Right lobe of liver (tissue), 6 donors: ENCODE data around the gene PNPLA7. TPM values are rescaled to one million over a fixed set of nuclear protein-coding genes. Genes with fewer than 3 reads are reported as not detected.

Experiments used
- ATAC-seq, 4 donors: fragments of 200-7000 bp; cut with Tn5 transposase; one replicate each; pipeline ENCODE4 v1.9.1; 2020; ENCODE audit warnings: mild to moderate bottlenecking in 4 of 4, moderate library complexity in 4 of 4
- DNase-seq, 3 donors: peaks; one replicate each; pipeline ENCODE4 v3.0.0-alpha.2; 2020
- H3K27ac ChIP-seq, 3 donors: fragments of 200-600 bp; one replicate each; pipeline ENCODE4 v1.8.0; 2022
- H3K27me3 ChIP-seq, 2 donors: fragments of 200-600 bp; one replicate each; pipeline ENCODE4 v1.8.0; 2022
- H3K36me3 ChIP-seq, 4 donors: fragments of 200-600 bp; sonication (generic) in 1 of 4; one replicate each; pipeline versions ENCODE4 v1.5.1 to v1.8.0; 2017 to 2022; ENCODE audit warnings: control low read depth in 1 of 4
- H3K4me1 ChIP-seq, 4 donors: fragments of 200-600 bp; sonication (generic) in 1 of 4; one replicate each; pipeline versions ENCODE4 v1.5.1 to v1.8.0; 2017 to 2022; ENCODE audit warnings: control low read depth in 1 of 4
- H3K4me3 ChIP-seq, 3 donors: fragments of 200-600 bp; one replicate each; pipeline ENCODE4 v1.8.0; 2022
- H3K9me3 ChIP-seq, 4 donors: fragments of 200-600 bp; sonication (generic) in 1 of 4; one replicate each; pipeline versions ENCODE4 v1.5.1 to v1.8.0; 2017 to 2022; ENCODE audit warnings: control low read depth in 1 of 4
- POLR2A ChIP-seq: fragments of 450-650 bp; IDR thresholded peaks from one replicate; pipeline ENCODE4 v1.6.1; 2017; ENCODE audit warnings: antibody characterized with exemption, mild to moderate bottlenecking
- WGBS: methylation state at CpG from one replicate; pipeline ENCODE4 v1.1.6; 2018; ENCODE audit warnings: low coverage, low lambda C conversion rate; ENCODE audit not compliant: insufficient coverage; ENCODE audit errors: missing lambda C conversion rate; 5-methylcytosine and 5-hydroxymethylcytosine counted together
- intact Hi-C, 2 donors: fragments of 100-400 bp; cut with DNase I; formaldehyde crosslinking; loops; one replicate each; pipeline versions ENCODE4 v1.11.2 to v1.14.1; 2022
- total RNA-seq, 6 experiments: library from RNA; depleted of rRNA in 2 of 6; stranded (reverse); fragments of >200 nt in 2 of 6; fragmentation: NEBNext Ultra II Directional in 3 of 6; extraction: Animal tissue kit (Norgen Biotek cat#: 25700) in 3 of 6; gene quantifications; one replicate each; pipeline versions ENCODE4 v1.1.0 to v1.2.4, GENCODE V29; 2016 to 2023
- TF ChIP-seq, protein P1 (sequence below), 4 donors: fragments of 200-600 bp in 3 of 4; fragments of 450-650 bp in 1 of 4; IDR thresholded peaks; one replicate each; pipeline versions ENCODE4 v1.5.1 to v1.8.0; 2016 to 2022; ENCODE audit warnings: antibody characterized with exemption in 4 of 4, mild to moderate bottlenecking in 2 of 4
- donor health status: DM: no; HTN: yes; CAD: no.
- donor health status: DM: no; HTN: no; CAD: no.
- donor health status: DM: no; HTN: no; CAD: no.
- donor health status: DM: no; HTN: yes; CAD: no.
- donor health status: DM: no; HTN: yes; CAD: no.

Gene PNPLA7
- total RNA-seq, 6 experiments from 2014 or later, result 3.9 to 15.6 (median 7.4) TPM

DNA sequence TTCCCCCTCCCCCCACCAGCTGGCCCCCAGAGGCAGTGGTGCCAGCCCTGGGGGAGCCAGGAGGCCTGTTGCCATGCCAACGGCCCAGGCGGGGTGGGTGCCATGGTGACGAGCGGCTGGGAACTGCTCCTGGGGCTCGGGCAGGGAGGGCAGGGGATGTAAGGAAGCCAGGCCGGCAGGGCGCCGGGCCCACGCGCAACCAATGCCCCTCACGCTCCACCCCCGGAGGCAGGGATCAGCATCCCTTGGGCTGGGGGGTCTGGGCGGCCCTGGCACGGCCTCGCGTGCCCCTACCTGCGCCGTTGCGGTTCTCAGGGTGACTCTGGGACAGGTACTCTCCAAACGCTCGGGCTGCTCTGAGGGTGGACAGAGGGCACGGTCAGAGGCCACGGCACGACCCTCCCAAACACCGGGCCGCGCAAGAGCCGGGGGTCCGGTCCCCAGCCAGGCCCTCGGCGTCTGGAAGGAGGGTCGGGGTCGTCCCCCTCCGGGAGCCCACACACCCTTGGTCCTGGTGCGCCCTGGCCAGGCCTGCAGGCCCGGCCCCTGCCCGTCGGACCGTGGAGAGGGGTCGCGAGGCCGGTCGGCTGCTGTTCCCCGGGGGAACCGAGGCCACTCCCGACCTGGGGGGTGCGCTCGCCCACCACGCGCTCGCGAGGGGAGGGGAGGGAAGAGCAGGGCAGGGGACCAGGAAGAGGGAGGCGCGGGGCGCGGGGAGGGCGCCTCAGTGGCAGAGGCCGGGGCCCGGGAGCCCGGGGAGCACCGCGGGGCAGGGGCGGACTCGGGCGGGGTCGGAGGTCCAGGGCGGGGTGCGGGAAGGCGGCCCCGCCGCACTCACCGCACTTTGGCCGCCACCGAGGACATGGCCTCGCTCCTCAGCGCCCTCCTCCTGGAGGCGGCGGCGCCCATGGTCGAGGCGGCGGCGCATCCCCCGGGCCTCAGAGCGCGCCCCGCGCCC, 91.7 kb downstream of the PNPLA7 start:
- no peaks in the 10 kb centered on the region for H3K36me3 ChIP-seq
- peak overlapping the region; percentile 65 to 73 (median 69) for H3K4me3 ChIP-seq
- no peaks in the 10 kb centered on the region for H3K27me3 ChIP-seq
- peaks cover 0 to 25% (median 3%) of the 10 kb centered on the region in 4 donors for H3K4me1 ChIP-seq
- DNase-seq (peak; percentile 44 to 64 (median 55)), ATAC-seq (no peak)
- TF ChIP-seq, protein P1, sequence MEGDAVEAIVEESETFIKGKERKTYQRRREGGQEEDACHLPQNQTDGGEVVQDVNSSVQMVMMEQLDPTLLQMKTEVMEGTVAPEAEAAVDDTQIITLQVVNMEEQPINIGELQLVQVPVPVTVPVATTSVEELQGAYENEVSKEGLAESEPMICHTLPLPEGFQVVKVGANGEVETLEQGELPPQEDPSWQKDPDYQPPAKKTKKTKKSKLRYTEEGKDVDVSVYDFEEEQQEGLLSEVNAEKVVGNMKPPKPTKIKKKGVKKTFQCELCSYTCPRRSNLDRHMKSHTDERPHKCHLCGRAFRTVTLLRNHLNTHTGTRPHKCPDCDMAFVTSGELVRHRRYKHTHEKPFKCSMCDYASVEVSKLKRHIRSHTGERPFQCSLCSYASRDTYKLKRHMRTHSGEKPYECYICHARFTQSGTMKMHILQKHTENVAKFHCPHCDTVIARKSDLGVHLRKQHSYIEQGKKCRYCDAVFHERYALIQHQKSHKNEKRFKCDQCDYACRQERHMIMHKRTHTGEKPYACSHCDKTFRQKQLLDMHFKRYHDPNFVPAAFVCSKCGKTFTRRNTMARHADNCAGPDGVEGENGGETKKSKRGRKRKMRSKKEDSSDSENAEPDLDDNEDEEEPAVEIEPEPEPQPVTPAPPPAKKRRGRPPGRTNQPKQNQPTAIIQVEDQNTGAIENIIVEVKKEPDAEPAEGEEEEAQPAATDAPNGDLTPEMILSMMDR (IDR thresholded peaks at IDR 0.05), result no peak
- TF ChIP-seq POLR2A, result no peak
- intact Hi-C loops, result no loop called here
- H3K27ac ChIP-seq, result peak overlapping the region in 2 of 3 donors; percentile 59 to 61
- no CpG with 5 or more reads among the region's 88 CpGs for WGBS
- H3K9me3 ChIP-seq, result no peaks in the 10 kb centered on the region

DNA sequence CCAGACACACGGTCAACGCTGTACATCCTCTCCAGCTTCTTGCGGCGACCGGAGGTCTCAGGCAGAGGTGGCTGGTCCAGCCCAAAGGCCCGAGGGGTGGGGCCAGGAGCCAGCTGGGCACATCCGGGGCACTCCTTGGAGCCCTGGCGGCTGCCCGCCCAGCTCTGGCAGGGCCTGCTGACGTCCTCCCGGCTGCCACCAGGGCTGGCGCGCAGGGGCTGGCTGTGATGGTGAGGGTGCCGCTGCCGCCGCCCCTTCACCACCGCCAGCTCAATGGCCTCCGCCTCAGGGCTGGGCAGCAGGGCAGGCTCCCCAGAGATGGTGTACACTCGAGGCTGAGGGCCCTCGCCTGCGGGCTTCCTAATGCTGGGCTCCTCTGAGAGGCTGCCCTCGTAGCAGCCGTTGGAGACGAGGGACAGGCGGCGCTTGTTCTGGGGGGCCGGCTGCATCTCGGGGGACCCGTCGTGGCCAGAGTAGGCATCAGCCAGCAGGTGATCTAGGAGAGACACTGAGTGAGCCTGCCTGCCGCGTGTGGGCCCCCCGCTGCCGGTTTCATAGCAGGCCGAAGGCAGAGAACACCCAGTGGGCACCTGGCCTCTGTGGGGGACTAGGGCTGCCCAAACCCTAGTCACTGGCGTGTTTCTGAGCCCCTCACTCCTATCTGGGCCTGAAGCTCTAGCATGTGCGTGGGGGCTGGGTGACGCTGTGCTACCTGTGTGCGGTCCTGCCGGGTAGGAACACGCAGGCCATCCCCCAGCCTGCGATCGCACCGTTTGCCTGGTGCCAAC, 92.6 kb downstream of the PNPLA7 start:
- WGBS, result 60% methylated on average over 1 of the region's 44 CpGs
- H3K36me3 ChIP-seq, result no peaks in the 10 kb centered on the region
- H3K27ac ChIP-seq, result no peak overlapping the region
- H3K4me3 ChIP-seq, result no peak overlapping the region
- ATAC-seq (no peak), DNase-seq (peak in 2 of 3 donors; percentile 47 to 57)
- H3K9me3 ChIP-seq, result no peaks in the 10 kb centered on the region
- TF ChIP-seq, protein P1 (IDR thresholded peaks at IDR 0.05), result no peak
- no peak for TF ChIP-seq POLR2A
- peaks cover 0 to 25% (median 3%) of the 10 kb centered on the region in 4 donors for H3K4me1 ChIP-seq
- H3K27me3 ChIP-seq, result no peaks in the 10 kb centered on the region
- intact Hi-C loops, result no loop called here

DNA sequence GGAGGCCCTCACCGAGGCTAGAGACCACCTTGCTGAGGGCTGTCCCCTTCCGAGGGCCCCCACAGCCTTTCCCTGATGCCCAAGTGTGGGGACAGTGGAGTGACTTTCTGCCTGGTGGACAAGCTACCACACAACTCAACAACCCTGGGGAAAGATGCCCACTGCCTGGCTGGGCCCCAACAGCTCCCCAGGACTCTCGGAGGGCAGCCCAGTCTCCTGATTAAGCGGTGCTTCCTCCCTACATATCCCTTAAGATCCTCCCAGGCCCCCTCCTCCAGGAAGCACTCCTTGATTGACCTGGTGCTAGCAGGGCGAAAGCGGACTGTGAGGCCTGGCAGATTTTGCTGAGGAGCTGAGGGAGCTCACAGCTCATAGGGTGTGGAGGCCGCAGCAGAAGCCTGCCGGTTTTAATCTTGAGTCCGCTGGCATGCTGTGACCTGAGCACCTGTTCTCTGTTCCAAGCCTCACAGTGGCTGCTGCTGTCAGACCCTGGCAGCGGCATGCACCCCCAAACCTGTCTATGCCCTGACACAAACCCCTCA, 93.3 kb downstream of the PNPLA7 start:
- ATAC-seq, result no peak
- Histone ChIP-seq H3K4me1 (peaks cover 0 to 25% (median 3%) of the 10 kb centered on the region in 4 donors), H3K4me3 (no peak overlapping the region), H3K9me3 (no peaks in the 10 kb centered on the region), H3K27ac (no peak overlapping the region), H3K27me3 (no peaks in the 10 kb centered on the region), H3K36me3 (no peaks in the 10 kb centered on the region)
- DNase-seq, result peak in 1 of 3 donors; percentile 45
- no peak for TF ChIP-seq POLR2A
- TF ChIP-seq, protein P1 (IDR thresholded peaks at IDR 0.05), result no peak
- intact Hi-C loops, result no loop called here
- WGBS, result 60% methylated on average over 1 of the region's 10 CpGs

DNA sequence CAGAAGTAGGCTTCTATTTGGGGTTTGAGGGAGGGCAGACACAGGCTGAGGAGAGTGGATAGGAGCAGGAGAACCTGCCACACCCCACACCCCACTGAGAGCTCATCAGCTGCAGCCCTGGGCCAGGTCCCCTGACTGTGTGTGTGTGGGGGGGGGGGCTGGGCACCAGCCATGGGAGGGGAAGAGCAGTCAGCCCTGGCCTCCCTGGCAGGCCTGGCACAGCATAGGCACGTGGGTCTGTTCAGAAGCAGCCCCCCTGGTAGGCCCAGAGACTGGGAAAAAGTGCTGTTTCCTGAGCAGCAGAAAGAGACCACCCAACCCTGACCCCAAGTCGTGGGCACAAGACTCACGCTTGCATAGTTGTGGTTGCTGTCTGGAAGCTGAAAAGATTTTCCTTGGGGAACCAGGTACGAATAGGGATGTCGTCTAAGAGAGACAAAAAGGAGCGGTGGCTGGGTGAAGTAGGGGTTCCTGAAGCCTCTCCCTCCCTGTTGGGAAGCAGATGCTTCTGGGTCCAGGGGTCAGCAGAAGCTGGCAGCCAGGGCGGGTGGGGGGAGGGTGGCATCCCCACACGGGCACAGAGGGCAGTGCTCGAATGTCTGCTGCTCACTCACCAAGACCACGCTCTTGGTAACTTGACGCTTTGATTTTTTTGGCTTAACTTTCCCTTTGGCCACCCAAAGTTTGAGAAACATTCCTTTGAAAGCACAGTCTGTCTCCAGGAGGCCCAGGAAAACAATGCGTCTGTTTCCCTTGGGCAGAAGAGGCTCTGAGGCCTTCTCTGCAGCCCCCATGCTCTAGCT, 93.9 kb downstream of the PNPLA7 start:
- Histone ChIP-seq H3K4me3 (no peak overlapping the region), H3K36me3 (no peaks in the 10 kb centered on the region), H3K27me3 (no peaks in the 10 kb centered on the region), H3K27ac (peak overlapping the region in 2 of 3 donors; percentile 84 to 90), H3K4me1 (peaks cover 0 to 25% (median 3%) of the 10 kb centered on the region in 4 donors), H3K9me3 (no peaks in the 10 kb centered on the region)
- ATAC-seq, result no peak
- 71% methylated on average over 7 of the region's 12 CpGs for WGBS
- intact Hi-C loops, result no loop called here
- TF ChIP-seq, protein P1 (IDR thresholded peaks at IDR 0.05), result no peak
- TF ChIP-seq POLR2A, result no peak
- DNase-seq, result peak in 1 of 3 donors; percentile 47
